Activated CD4-positive, alpha-beta T cell treated with anti-CD3 and anti-CD28 coated beads for 48 hours (primary cell): ENCODE measurements around the gene ZNRF3.
A peak's percentile ranks its signal among the peaks of the same experiment; 100 is the strongest.
"Not testable (repeated sequence)": the region's sequence is repeated elsewhere in the genome, so short reads cannot be mapped to it uniquely, and the experiment has no call there.

Experiments used
- DNase-seq: peaks from one replicate; pipeline ENCODE4 v3.0.0-alpha.2; 2020

ZNRF3 gene

DNA sequence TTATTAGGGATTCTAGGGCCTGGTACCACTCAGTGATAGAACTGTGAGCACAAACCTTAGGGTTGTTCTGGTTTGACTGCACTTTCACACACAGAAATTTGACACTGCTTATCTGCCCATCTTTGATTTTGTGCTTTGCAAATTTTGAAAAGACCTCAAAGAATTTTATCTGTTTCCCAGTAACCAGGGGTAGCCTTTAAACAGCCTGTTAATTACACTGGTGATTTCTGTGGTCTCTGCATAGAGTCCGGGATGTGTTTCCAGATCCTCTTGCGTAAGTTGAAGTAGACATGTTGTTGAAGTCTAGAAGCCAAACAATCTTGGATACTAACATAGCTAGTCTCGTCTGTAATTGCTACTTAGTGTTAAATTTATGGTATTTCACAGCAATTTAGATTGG is 103.0 kb downstream of the ZNRF3 start:
- DNase-seq, result no peak

DNA sequence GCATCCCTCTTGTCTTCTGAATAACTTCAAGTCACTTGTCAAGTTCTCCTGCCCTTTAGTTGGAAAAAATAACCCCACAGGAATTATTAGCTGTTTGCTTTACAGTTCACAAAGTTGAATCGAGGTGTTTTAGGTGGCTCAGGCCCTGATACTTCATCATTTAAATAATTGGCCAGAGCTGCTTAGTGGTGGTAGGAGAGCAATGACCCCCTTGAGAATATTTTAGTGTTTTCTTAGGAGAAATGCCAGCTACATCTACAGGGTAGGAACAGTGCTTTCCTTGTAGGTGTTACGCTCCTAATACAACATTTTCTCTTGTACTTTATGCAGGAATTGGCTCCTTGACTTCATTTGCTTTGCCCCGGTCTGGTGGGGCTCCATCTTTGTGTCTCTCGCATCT is 105.1 kb downstream of the ZNRF3 start:
- DNase-seq, result no peak

DNA sequence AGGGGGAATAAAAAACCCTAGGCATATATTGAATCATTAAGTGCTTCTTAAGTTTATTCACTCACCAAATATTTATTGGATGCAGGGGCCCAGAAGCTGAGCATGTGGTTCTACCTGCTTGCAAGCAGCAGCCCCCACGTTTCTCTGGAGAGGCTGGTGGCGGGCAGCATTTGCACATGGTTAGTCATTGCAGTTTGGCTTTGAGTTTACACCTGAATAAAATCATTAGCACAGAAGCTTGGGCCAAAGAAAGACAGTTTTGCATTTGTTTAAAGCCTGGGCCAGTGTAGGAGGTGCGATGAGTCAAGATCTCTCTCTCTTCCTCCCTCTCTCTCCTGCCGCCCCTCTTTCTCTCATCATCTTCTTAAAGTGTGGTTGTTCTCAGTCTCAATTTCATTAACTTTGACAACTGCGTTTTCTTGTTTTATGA is 105.7 kb downstream of the ZNRF3 start:
- DNase-seq, result peak; percentile 47

DNA sequence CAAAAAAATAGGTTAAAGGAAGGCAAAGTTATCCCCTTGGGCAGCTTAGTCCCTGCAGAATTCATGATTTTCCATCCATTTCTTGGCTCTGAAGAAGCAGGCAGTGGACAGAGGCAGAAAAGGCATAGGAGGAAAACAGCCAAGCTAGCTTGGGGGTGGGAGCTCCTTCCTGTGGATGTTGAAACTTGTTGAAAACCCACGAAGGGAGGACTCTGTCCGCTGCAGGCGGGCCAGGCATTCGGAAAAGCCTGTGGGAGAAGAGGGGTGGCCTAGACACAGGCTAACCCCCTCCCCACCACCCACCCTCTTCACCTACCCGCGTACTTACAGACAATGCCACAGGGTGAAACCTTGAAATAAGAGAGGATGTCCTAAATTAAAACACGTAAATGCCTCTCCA is 106.1 kb downstream of the ZNRF3 start:
- DNase-seq, result no peak

DNA sequence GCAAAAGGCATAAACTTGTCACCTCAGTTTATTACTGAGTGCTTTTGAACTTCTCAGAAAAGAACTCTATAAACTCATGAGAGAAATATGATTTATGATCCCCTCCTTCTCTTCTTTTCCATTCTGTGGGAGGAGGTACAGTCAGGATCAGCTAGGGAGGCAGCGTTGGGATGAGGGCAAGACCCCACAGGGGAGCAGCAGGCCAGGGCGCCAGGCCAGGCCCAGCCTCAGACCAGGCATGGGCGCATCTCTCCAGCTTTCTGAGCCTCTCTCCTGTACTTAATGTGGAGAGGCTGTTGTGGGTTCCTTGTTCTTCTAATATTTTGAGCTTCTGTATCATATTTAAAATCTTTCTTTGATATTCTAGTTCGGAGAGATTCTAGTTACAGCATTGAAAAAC is 106.5 kb downstream of the ZNRF3 start:
- no peak for DNase-seq

DNA sequence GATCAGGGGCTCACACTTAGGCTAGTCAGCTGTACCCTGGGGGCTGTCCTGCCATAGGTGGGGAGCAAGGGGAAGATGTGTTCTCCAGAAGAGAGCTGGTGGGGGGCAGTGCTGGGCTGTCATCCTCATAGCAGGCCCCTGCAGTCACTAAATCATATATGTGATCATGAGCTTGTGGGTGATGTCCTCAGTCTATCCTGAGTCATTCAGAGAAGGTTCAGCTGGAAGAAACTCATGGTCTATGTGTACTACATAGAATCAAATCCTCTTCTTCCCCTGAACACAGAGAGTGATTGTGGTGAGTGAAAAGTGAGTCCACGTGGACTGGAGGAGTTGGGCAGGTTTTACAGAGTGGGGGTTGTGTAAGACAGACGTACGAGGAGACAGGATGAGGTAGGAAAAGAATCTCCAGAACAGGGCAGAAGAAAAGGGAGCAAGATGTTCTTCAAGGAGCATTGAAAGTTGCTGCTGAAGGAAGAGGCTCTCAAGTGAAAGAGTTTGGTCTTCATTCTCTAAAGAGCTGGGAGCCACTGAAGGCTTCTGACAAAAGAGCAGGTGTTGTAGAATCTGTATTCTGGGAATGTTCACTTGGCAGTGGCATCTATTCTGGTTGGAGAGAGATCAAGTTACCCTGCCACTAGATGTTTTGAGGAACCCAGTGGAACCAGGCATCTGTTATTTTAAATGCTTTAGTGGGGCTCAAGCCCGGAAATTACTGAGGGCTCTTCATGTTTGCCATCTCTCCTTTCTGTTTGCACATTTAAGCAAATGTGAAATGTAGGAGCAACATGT is 109.4 kb downstream of the ZNRF3 start:
- DNase-seq, result no peak

DNA sequence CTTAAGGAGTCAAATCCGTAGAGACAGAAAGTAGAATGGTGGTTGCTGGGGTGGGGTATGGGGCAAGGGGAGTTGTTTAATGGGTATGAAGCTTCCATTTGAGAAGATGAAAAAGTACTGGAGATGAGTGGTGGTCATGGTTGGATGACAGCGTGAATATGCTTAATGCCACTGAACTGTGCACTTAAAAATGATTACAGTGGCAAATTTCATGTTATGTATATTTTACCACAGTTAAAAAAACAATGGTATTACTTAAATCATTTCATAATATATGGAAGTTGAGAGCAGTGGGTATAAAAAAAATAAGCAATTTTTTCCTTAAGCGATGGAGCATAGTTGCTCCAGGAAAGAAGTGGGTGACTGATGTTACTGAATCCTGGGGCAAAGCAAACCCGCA is 111.2 kb downstream of the ZNRF3 start:
- DNase-seq, result no peak

DNA sequence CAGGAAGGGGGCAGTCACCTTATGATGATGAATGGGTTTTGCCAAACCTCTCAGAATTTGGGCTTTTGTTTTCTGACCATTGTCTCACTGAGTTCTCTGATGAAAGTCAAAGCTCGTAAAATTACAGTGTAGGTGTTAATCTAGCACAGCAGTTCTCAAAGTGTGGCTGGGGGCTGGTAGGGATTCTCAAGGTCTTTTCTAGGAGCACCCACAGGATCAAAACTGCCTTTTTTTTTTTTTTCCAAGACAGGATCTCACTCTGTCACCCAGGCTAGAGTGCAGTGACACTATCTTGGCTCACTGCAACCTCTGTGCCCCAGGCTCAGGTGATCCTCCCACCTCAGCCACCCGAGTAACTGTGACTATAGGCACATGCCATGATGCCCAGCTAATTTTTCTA is 112.2 kb downstream of the ZNRF3 start:
- no peak for DNase-seq

DNA sequence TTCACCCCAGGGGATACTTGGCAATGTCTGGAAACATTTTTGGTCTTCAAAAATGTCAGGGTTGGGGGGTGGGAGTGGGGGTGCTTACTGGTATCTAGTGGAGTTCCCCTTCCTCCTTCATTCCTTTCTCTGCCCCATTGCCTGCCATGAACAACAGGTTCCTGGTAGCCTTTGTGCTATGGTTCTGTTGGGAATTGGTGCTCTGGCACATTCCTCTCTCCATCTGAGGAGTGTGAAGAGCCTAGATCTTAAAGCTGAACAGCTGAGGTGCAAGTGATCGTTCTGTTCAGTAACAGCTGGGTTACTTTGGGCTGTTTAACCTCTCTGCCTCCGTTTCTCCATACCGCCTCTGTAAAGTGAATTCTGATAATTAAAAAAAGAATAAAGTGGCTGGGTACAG is 114.0 kb downstream of the ZNRF3 start:
- DNase-seq, result no peak

DNA sequence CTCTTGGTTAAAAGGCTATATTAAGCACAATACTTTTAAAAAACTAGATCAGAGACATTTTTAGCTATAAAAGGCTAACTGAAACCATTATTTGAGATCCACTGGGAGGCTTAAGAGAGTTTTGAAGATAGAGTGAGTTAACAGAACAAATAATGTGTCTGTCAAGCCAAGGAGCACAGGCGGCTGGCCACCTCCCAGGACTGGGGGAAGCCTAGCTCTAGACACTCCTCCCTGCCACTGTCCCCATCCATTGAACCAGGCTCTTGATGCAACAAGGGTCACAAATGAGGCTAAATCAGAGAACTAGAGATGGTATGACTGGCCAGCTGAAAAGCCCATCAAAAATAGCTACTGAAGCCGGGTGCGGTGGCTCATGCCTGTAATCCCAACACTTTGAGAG is 115.3 kb downstream of the ZNRF3 start:
- DNase-seq, result no peak

DNA sequence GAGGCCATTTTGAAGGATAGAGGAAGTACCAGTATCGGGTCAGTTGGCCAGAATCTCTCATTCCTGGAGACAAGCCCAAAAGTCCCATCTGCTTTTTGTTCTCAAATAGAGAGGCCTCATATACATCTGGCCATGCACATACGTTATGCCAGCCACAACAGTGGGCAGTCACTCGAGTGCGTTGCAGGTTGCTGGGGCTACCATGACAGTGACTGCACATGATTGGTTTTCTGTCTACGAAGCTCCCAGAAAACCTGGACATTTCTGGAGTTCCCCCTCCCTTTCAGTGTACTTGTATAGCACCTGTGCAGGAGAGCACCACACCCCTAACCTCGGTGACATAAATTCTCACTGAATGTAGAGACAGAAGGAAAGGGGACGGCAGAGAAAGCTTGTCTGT is 116.1 kb downstream of the ZNRF3 start:
- no peak for DNase-seq

DNA sequence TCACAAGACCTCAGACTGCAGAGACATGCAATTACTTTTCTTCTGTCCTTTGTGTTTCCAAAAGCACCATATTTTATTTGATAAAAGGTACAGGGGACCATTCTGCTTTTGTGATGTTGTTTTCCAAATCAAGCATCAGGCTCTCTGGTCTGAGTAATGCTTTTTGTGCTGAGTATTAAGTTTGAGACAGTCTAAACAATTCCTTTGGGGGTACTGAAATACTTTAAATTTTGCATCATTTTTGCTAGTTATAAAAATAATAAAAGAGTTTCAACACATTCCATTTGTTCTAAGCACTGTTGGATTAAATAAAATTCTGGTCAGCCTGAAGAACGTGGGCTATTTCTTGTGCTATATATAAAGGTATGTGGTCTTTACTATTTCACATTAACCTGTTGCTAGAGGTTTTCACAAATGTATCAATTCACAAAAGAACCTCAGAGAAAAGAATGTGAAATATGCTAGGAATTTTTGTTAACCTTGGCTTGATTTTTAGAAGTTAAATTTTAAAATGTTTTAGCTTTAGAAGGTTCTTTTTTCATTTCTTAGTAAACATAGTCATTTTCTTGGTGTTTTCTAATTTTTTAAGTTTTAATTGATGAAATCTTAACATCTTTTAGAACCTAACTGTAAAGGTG is 116.7 kb downstream of the ZNRF3 start:
- no peak for DNase-seq

DNA sequence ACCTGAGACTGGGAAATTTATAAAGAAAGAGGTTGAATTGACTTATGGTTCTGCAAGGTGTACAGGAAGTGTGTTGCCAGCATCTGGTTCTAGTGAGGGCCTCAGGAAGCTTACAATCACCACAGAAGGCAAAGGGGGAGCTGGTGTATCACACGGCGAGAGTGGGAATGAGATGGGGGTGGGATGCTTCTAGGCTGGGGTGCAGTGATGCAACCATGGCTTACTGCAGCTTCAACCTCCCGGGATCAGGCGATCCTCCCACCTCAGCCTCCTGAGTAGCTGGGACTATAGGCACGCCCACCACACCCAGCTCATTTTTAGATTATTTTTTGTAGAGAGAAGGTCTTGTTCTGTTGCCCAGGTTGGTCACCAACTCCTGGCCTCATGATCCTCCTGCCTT is 117.3 kb downstream of the ZNRF3 start:
- DNase-seq, result no peak

DNA sequence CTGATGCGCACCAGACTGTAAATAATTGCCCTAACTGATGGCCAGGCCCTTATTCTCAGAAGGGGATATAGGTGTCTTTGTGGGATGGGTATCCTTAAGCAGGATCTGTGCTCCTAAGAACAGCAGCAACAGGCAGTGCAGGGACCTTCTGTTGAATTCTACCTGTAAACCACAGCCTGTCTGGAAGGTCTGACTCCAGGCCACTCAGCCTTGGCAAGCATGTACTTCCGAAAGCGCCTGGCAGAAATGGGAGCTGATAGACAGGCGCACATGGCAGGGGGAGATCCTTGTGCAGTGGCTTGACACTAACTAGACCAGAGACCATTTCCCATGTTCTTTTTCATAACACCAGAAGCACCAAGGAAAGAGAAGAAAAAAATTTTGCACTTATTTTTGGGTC is 119.2 kb downstream of the ZNRF3 start:
- DNase-seq, result no peak

DNA sequence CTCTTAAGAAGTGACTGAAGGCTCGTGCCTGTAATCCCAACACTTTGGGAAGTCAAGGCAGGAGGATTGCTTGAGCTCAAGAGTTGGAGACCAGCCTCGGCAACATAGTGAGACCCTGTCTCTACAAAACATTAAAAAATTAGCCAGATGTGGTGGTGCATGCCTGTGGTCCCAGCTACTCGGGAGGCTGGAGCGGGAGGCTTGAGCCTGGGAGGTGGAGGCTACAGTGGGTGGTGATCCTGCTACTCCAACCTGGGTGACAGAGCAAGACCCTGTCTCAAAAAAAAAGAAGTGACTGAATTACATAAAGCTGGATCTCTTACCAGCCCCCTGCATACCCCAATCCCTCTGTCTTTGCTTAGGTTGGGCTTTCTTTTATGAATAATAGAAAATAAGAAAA is 120.2 kb downstream of the ZNRF3 start:
- no peak for DNase-seq

DNA sequence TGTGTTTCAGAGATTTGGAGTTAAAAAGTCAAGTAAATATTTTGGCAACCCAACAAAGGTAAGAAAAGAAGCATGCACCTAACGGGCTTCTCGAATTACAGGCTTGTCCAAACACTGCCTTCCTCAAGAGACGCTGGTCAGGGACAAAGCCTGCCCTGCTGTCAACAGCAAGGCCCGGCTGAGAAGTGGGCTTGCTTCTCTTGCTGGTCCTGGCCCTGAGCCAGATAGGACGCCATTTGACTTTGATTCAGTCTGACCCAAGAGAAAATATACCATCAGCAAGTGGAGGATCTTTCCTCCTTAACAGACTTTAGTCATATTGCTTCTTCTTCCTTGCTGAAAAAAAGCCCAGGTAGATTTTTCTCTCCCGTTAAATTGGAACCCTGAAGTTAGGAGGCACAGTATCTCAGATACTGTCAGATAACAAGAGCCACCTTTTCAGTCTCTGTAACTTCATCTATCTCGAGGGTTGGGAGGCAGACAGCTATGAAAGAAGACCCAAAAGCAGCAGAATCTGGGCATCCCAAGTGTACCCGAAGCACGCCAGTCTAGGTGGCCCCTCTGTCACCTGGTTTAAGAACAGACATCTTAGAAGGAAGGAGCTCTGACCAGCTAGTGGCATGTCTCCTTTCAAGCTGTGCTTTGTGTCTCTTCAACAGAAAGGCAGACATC is 120.7 kb downstream of the ZNRF3 start:
- no peak for DNase-seq

DNA sequence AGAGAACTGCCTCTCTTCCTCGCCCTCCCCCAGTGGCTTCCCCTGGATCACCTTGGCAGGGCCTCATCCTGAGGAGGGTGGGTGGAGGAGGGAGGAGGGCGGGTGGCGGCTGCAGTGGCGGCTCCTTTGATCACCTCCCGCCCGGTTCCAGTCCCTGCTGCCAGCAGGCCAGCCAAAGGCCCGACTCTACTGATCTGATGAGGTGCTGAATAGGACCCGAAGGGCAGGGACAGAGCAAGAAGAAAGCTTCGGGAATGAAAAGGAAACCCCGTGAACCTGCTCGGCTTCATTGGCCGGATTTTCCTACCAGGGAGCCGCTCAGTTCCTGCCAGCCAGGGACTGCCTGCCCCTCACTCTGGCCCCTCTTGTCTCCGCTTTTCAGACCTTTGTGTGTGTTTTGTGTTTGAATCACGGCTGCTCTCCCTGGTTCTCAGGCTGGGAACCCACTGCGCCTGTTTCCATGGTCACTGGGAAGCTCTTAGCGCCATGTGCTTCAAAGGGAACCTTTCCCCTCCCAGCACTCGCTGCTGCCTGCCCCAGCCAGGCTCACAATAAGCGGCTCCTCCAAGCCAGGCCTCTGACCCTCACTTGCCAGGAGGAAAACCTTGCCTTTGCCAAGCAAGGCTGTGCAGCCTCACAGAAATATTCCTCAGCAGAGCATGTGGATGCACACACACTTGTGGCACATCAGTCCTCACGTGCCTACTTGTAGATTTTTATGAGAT is 121.4 kb downstream of the ZNRF3 start:
- no peak for DNase-seq

DNA sequence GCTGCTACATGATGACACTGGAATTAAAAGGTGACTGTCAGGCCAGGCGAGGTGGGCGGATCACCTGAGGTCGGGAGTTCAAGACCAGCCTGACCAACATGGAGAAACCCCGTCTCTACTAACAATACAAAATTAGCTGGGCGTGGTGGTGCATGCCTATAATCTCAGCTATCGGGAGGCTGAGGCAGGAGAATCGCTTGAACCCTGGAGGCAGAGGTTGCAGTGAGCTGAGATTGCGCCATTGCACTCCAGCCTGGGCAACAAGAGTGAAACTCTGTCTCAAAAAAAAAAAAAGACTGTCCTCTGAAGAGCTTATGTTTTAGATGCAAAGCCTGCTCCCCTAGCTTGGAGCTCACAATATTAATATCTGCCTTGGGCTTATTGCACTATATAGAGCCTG is 122.4 kb downstream of the ZNRF3 start:
- DNase-seq, result not testable (repeated sequence)

DNA sequence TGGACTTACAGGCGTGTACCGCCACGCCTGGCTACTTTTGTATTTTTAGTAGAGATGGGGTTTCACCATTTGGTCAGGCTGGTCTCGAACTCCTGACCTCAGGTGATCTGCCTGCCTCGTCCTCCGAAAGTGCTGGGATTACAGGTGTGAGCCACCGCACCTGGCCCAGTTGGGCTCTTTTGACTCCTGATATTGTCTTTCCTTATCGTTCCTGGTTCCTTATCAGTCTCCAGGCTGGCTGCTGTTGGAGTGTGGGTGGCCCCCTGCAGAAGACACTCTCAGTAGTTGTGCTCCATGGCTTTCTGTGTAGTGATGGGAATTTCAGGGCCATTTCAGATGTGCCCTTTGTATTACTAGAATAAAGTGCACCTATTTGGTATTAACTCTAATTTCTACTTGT is 123.0 kb downstream of the ZNRF3 start:
- DNase-seq, result no peak

DNA sequence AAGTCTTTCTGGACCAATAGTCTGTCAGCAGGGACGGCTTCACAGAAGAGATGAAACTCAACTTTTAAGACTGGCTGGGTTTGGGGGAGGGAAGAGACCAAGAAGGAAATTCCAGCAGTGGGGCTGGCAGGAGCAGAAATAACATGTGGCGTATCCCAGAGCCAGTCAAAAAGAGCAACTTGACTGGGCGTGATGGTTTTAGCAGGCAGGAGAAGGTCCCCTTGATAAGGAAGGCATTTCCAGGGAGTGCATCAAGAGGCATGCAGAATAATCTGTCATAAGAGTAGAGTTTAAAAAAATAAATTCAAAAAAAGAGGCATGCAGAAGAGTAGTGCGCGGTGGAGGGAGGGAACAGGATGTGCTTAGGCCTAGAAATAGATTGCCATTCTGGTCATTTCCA is 125.8 kb downstream of the ZNRF3 start:
- no peak for DNase-seq

DNA sequence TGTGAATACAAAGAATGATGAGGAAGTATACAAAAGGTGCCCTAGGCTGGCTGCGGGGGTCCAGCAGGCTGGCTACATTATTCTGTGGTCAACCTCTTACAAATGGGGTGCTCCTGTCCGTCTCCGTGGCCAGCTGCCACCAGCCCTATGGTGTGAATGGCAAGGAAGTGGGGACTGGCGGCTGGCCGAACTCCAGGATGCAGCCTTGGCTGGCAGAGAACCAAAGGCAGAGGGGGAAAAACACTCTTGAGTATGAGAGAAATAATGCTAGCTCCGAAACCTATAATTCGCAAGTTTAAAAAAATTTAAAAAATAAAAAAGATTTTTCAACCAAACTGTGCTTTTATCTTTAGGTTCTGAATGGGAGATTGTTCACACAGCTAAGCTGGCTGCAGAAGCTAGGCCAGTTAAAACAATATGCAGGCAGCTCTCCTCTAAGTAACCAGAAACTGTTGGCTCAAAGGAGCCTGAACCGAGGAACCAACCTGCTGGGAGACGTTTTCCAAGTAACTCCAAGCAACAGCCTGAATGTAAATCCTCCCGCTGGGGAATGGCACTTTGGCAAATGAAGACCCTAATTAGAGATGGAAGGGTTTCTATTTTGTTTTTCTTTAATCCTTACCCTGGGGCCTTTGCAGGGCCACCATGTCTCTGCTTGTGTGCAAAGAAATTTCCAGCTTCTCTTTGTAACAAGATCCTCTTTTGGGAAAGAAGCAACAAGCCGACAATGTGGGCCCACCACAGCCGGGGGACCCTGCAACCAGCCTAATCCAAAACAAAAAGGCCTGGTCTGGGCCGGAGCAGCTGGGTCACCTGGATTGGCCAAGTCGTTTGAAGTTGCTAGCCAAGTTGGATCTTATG is 128.1 kb downstream of the ZNRF3 start:
- no peak for DNase-seq

DNA sequence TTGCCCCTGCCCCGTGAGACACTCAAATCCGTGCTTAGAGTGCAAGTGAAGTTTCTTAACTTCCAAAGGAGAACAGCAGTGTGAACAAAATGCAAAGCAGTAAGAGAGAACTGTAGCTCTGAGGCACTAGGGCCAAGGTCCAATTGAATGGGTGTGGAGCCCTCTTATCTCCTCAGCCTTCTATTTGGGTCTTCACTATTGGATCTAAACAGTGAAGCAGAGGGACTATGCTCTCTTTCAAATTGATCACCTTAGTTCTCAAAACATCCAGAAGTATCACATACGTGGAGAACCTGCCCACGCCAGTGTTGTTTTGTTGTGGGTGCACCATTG is 128.7 kb downstream of the ZNRF3 start:
- DNase-seq, result no peak

DNA sequence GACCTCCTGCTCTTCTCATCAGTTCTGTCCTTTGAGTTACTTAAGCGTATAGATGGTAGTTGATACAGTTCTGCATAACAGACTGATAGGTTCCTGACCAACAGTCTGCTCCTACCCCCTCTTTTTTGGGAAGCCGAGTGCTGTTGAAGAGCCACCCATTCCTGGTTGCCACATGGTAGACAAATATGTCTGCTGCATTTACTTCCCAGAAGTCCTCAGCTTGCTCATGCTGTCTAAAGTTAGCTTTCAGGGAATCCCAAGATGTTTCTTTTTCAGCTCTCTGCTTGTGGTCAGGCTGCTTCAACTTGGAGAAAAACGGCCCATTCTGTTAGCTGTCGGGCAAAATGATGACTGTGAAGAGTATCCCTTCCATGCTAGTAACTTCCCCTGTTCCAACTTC is 129.6 kb downstream of the ZNRF3 start:
- DNase-seq, result no peak
